Adrenal gland (tissue), 12 donors: ENCODE measurements around the gene IL36B. TPM values are rescaled to one million over a fixed set of nuclear protein-coding genes. Genes with fewer than 3 reads are reported as not detected.

Source experiments
- DNase-seq, 7 donors: peaks; one replicate each; pipeline ENCODE4 v3.0.0-alpha.2; 2019 to 2020
- H3K27ac ChIP-seq, 5 donors: fragments of 200-600 bp; sonication (generic) in 4 of 5; 1 replicate in 3 of 5; 2 replicates in 2 of 5; pipeline versions ENCODE4 v1.5.1 to v1.8.0; 2016 to 2020; ENCODE audit warnings: mild to moderate bottlenecking in 1 of 5
- H3K27me3 ChIP-seq: fragments of 200-600 bp; 2 replicates; pipeline ENCODE4 v1.8.0; 2021
- H3K36me3 ChIP-seq, 2 donors: fragments of 200-600 bp; replicated peaks in 1 of 2; 1 replicate in 1 of 2; 2 replicates in 1 of 2; pipeline versions ENCODE4 v1.5.1 to v1.8.0; 2018 to 2022
- H3K4me1 ChIP-seq, 2 donors: fragments of 200-600 bp; replicated peaks in 1 of 2; 1 replicate in 1 of 2; 2 replicates in 1 of 2; pipeline versions ENCODE4 v1.5.1 to v1.8.0; 2018 to 2021
- H3K4me3 ChIP-seq, 4 donors: fragments of 200-600 bp; sonication (generic) in 3 of 4; one replicate each; pipeline ENCODE4 v1.5.1; 2016 to 2018
- H3K9me3 ChIP-seq, 3 donors: fragments of 200-600 bp; sonication (generic) in 1 of 3; replicated peaks in 1 of 3; 1 replicate in 2 of 3; 2 replicates in 1 of 3; pipeline versions ENCODE4 v1.5.1 to v1.8.0; 2016 to 2021
- POLR2A ChIP-seq, 2 donors: fragments of 450-650 bp; IDR thresholded peaks; one replicate each; pipeline ENCODE4 v1.6.1; 2017; ENCODE audit warnings: antibody characterized with exemption in 2 of 2, mild to moderate bottlenecking in 2 of 2, moderate library complexity in 1 of 2
- WGBS, 4 donors: extraction: QIAGEN DNeasy Blood & Tissue Kit in 2 of 4; methylation state at CpG; one replicate each; pipeline versions ENCODE4 v1.1.5 to v1.1.7; 2013 to 2017; 5-methylcytosine and 5-hydroxymethylcytosine counted together
- intact Hi-C, 2 donors: fragments of 100-400 bp; cut with DNase I; formaldehyde crosslinking; loops; one replicate each; pipeline versions ENCODE4 v1.14.1 to v1.15.0; 2022 to 2023
- polyA plus RNA-seq, 3 donors: library from polyadenylated mRNA; stranded (reverse); fragments of 200-250 nt in 2 of 3; fragments of 350-450 nt in 1 of 3; fragmentation: Illumina TruSeq in 1 of 3; extraction: RNeasy Lipid Tissue Mini Kit (QIAGEN cat#74804) in 1 of 3; gene quantifications; one replicate each; pipeline ENCODE4 v1.2.3, GENCODE V29; 2013 to 2014
- total RNA-seq, 9 donors: library from RNA; depleted of rRNA in 4 of 9; stranded (reverse); fragments of >200 nt in 4 of 9; fragments of 120-200 nt in 1 of 9; fragmentation: NEBNext Ultra II Directional in 1 of 9; extraction: Animal tissue kit (Norgen Biotek cat#: 25700) in 1 of 9; gene quantifications; one replicate each; pipeline versions ENCODE4 v1.1.0 to v1.2.4, GENCODE V29; 2013 to 2023
- TF ChIP-seq, protein P1 (sequence below), 6 experiments: fragments of 450-650 bp in 4 of 6; fragments of 200-600 bp in 2 of 6; sonication (generic) in 1 of 6; IDR thresholded peaks; 1 replicate in 5 of 6; 2 replicates in 1 of 6; pipeline versions ENCODE4 v1.5.1 to v1.8.0; 2016 to 2021; ENCODE audit warnings: antibody characterized with exemption in 6 of 6, mild to moderate bottlenecking in 2 of 6, moderate library complexity in 1 of 6
- donor health status: healthy with polysubstance abuse.
- donor health status: Bipolar disorder and iron deficiency.
- donor health status: DM: yes; HTN: yes; CAD: no.
- donor health status: DM: no; HTN: no; CAD: no.
- donor health status: DM: no; HTN: no; CAD: no.
- donor health status: DM: yes; HTN: yes; CAD: no.

The IL36B gene
- total and polyA plus RNA-seq, 12 donors = not detected

DNA sequence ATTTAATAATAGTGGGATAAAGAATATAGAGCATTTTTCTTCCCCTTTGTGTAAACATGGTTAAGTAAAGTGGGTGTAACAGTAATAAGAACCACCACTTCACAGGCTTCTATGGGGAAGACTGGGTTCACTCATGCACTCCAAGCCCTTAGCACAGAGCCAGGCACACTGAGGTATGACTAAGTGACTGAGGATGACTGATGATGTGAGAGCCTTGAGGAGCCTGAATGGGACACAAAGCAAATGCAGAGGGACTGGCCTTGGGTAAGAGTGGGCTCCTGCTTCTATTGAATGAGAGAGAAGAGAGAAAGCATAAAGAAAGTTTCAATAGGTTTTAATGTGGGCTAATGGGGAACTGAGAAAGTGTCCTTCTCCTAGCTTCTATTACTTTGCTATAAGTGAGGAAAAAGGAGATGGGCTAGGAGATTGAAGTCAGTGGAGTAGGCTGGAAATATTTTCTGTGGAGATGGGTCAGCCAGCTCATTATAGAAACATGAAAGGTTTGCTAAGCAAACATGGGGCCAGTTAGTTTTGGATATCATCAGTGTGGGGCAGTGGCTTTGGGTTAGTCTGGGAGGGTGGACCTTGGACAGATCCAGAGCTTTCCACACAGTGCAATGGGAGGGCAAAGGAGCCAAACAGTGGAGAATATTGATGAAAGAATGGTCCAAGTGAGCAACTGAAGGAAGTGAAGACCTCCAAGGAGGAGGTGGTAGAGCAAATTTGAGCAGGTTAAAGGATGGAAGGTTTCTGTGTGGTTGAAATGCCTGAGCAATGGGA is 35.7 kb upstream of the IL36B start:
- Histone ChIP-seq H3K4me1 (no peaks in the 10 kb centered on the region), H3K27me3 (no peaks in the 10 kb centered on the region), H3K36me3 (no peaks in the 10 kb centered on the region), H3K27ac (no peak overlapping the region), H3K9me3 (no peaks in the 10 kb centered on the region), H3K4me3 (no peak overlapping the region)
- DNase-seq = no peak
- intact Hi-C loops = loop anchor here in 1 of 2 donors (10.0 kb wide), 1 partner anchor 286 kb away; no protein-coding TSS in a partner anchor
- no peak for TF ChIP-seq POLR2A (IDR thresholded peaks at IDR 0.05)
- TF ChIP-seq, protein P1, sequence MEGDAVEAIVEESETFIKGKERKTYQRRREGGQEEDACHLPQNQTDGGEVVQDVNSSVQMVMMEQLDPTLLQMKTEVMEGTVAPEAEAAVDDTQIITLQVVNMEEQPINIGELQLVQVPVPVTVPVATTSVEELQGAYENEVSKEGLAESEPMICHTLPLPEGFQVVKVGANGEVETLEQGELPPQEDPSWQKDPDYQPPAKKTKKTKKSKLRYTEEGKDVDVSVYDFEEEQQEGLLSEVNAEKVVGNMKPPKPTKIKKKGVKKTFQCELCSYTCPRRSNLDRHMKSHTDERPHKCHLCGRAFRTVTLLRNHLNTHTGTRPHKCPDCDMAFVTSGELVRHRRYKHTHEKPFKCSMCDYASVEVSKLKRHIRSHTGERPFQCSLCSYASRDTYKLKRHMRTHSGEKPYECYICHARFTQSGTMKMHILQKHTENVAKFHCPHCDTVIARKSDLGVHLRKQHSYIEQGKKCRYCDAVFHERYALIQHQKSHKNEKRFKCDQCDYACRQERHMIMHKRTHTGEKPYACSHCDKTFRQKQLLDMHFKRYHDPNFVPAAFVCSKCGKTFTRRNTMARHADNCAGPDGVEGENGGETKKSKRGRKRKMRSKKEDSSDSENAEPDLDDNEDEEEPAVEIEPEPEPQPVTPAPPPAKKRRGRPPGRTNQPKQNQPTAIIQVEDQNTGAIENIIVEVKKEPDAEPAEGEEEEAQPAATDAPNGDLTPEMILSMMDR (IDR thresholded peaks at IDR 0.05) = no peak

DNA sequence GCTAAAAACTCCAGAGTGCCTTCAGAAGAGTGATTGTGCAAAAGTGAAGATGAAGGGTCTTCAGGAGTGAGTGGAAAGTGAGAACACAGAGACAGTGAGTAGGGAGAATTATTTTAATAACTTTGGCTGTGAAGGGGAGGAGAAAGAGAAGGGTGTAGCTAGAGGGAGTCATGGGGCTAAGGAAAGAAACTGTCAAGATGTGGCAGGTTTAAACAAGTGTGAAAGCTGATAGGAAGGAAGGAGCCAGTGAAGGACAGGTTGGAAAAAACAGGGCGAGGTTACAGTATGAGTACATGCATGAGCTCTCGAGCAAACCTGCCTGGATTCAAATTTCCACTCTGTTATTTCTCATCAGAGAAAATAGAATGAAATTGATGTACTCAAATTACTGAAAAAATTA is 32.9 kb upstream of the IL36B start:
- no peaks in the 10 kb centered on the region for H3K36me3 ChIP-seq
- no peak for DNase-seq
- TF ChIP-seq POLR2A (IDR thresholded peaks at IDR 0.05) = no peak
- TF ChIP-seq, protein P1 (IDR thresholded peaks at IDR 0.05) = no peak
- WGBS, 4 donors = 74 to 81% (median 77%) methylated on average over 2 of the region's 2 CpGs
- H3K4me3 ChIP-seq = no peak overlapping the region
- H3K9me3 ChIP-seq = no peaks in the 10 kb centered on the region
- H3K27me3 ChIP-seq = no peaks in the 10 kb centered on the region
- intact Hi-C loops = loop anchor here in 1 of 2 donors (10.0 kb wide), 1 partner anchor 289 kb away; no protein-coding TSS in a partner anchor
- no peak overlapping the region for H3K27ac ChIP-seq
- H3K4me1 ChIP-seq = no peaks in the 10 kb centered on the region

DNA sequence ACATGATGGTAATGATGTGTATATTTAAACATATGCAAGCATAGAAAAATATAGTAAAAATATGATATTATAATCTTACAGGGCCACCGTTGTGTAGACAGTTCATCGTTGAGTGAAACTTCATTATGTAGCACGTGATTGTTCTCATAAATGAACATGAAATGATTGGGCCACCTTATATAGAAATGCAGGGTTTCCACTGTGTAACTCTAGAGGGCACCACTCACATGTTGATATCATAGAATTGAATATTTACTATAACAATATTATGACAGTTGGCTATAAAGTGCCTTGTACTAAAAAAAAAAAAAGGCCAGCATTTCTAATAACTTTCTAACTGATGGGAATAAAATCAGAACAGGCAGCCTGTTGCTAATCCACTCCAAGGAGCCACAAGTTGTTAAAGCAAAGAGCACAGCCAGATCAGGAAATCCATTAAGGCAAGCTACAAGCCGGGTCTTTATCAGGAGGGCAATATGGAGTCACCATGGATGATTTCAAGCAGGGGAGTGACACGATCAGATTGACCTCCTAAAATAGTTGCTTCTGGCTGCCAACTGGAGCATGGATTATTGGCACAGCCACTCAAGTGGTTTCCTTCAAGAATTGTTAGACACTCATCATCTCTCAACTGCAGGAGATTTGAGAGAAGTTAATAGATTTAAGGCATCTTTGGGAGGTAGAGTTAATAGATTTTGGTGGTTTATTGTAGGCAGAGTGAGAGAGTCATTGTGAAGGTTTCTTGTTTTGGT is 31.8 kb upstream of the IL36B start:
- intact Hi-C loops = loop anchor here (5.0 to 10.0 kb wide), 4 partner anchors 43 to 290 kb away; partner anchors contain the start of gene IL1RN (in 1 of the 2)
- no peaks in the 10 kb centered on the region for H3K36me3 ChIP-seq
- H3K9me3 ChIP-seq = no peaks in the 10 kb centered on the region
- no peak overlapping the region for H3K27ac ChIP-seq
- 32 to 50% (median 40%) methylated on average over 5 of the region's 5 CpGs for WGBS, 4 donors
- H3K4me3 ChIP-seq = no peak overlapping the region
- H3K4me1 ChIP-seq = no peaks in the 10 kb centered on the region
- DNase-seq = peak in 1 of 7 donors; percentile 16
- H3K27me3 ChIP-seq = no peaks in the 10 kb centered on the region
- TF ChIP-seq, protein P1 (IDR thresholded peaks at IDR 0.05) = peak; percentile 32 to 62 (median 52)
- no peak for TF ChIP-seq POLR2A (IDR thresholded peaks at IDR 0.05)

DNA sequence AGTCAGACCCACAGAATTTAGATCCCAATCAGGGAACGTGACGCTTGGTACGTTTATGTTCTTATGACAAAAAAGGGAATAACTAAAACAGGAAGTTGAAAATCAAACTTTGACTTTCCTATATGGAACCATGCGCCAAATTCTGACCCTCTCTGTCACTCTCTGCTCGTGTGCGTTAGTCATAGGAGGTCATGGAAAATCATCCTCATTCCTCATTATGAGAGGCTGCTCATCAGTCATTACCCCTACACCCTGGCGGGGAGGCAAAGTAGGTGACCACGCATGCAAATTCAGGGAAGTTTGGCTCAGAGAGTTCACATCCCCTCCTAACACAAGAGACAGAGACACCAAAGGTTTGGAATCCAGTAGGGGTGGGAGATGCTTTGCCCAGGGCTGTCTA is 30.6 kb upstream of the IL36B start:
- no peaks in the 10 kb centered on the region for H3K4me1 ChIP-seq
- intact Hi-C loops = loop anchor here (5.0 to 10.0 kb wide), 4 partner anchors 44 to 292 kb away; partner anchors contain the start of gene IL1RN (in 1 of the 2)
- no peaks in the 10 kb centered on the region for H3K27me3 ChIP-seq
- H3K9me3 ChIP-seq = no peaks in the 10 kb centered on the region
- H3K36me3 ChIP-seq = no peaks in the 10 kb centered on the region
- TF ChIP-seq, protein P1 (IDR thresholded peaks at IDR 0.05) = no peak
- no peak for TF ChIP-seq POLR2A (IDR thresholded peaks at IDR 0.05)
- H3K4me3 ChIP-seq = no peak overlapping the region
- peak in 2 of 7 donors; percentile 10 to 27 for DNase-seq
- H3K27ac ChIP-seq = no peak overlapping the region
- WGBS, 4 donors = 54 to 67% (median 58%) methylated on average over 8 of the region's 8 CpGs
